CD4-positive, alpha-beta T cell treated with Interferon alpha-2 for 1 hour (primary cell): ENCODE data around the gene GAPDHS.

ENCODE experiments used
- DNase-seq, 2 donors: peaks; one replicate each; pipeline ENCODE4 v3.0.0-alpha.2; 2020 to 2022

The GAPDHS gene

DNA sequence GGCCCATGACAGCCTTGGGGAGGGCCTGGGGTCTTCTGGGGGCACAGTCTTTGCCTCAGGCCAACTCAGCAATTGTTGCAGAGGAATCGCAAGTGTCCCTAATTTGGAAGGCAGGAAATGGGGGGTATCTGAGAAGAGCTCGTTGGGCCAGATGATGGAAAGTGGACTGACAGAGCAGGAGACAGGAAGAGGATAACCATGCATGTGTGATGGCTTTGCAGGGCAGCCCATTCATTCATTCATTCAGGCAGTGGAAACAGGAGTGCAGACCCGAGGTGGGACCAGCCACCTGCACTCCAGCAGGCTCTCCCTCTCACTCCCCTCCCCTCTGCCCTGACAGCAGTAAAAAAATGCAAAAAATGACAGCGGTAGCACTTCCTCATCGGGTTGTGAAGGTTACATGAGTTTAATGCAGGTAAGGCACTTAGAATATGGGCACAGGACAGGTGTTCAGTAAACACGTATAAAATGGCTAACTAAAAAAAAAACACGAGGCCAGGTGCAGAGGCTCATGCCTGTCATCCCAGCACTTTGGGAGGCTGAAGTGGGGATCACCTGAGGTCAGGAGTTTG lies 7.2 kb downstream of the GAPDHS start:
- no peak for DNase-seq

DNA sequence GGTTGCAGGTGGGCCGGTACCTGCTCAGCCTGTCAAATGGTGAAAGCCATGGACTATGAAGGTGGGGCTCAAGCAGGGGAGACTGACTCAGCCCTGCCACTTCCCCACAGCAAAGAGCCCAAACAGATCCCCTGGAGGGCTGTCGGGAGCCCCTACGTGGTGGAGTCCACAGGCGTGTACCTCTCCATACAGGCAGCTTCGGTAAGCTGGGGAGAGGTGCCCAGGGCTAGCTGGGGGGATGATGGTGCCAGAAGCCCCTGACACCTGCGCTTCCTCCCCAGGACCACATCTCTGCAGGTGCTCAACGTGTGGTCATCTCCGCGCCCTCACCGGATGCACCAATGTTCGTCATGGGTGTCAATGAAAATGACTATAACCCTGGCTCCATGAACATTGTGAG lies 9.0 kb downstream of the GAPDHS start:
- no peak for DNase-seq

GRCh38 chr19:35543280-35544109 lies 10.2 kb downstream of the GAPDHS start:
- no peak for DNase-seq

GRCh38 chr19:35544110-35544802 lies 11.0 kb downstream of the GAPDHS start:
- no peak for DNase-seq

GRCh38 chr19:35545001-35545854 lies 12.0 kb downstream of the GAPDHS start, which contains the start of gene TMEM147:
Gene TMEM147 (plus strand): TSS chr19:35545626. CDS start chr19:35545740, 114 bp downstream.
- peak; percentile 79 to 85 for DNase-seq

- peak; percentile 22 to 60 for DNase-seq
Observed at GRCh38 chr19:35545855-35546381, 12.7 kb downstream of the GAPDHS start.

DNA sequence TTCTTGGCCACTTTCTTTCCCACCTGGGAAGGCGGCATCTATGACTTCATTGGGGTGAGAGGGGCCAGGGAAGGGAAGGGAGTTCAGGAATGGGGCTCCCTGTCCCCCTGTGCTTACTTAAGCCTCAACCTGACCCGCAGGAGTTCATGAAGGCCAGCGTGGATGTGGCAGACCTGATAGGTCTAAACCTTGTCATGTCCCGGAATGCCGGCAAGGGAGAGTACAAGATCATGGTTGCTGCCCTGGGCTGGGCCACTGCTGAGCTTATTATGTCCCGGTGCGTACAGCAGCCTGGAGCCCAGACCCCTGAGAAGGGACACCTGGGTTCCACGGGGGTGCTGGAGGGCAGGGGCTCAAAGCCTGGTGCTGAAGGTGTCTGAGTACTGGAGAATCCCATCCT lies 13.3 kb downstream of the GAPDHS start:
- no peak for DNase-seq

DNA sequence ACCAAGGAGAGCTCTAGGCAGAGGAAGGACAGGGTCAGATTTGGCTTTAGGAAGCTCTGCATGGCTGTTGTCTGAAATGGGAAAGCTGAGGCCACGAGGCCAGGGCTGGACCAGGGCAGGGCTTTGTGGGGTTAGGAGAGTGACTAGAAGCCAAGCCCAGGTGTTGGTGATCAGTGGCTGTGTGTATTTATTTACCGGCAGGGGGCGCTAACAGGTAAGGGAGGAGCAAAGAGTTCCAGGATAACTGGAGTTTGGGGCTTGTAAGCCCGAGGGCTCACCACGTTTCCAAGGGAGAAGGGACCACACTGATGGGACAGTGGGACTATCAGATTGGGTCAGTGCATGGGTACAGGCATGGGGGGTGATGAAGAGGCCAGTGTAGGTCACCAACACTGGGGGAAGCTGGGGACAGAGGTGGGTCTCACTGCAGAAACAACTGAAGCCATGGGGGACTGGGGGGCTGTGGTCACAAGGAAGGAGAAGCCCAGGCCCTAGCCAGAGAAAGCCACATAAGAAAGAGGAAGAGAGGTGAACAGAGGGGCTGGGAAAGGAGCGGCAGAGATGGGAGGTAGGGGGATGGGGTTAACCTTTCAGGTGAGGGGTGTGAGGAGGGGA lies 16.0 kb downstream of the GAPDHS start:
- DNase-seq = peak; percentile 58 to 75

GRCh38 chr19:35549879-35550523 lies 16.7 kb downstream of the GAPDHS start:
- no peak for DNase-seq

GRCh38 chr19:35551091-35551810 lies 18.0 kb downstream of the GAPDHS start:
- DNase-seq = no peak

DNA sequence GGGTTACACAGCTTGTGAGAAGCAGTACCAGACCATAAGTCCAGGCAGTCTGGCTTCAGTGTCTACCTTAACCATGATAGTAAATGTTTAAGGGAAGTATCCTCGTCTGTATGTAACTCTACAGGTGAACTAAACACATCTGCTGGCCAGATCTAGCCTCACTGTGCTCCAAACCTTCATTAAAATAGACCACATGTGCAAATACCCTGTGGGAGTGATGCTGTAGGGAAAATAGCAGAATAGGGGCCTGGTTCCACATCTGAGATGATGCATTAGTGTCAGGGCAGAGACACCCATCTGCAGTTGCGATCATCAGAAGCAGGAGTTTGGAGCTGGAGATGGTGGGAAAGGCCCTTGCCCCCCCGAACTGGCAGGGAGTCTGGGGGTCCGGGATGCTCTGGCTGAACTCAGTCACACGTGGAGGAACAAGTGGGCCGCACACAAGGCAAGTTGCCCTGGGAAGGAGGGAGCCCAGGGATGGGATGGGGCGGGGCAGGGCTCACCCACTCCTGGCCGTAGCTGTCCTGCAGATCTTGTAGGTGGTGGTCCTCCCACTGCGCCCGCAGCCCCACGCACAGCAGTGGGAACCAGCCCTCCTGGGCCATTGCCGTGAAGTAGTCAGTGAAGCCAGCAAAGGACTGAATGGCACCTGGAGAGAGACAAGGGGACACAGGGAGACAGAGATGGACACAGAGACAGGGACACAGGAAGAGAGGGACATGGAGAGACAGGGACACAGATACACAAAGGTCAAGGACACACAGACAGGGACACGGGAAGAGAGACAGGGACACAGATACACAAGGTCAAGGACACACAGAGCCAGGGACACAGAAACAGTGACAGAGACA lies 19.5 kb downstream of the GAPDHS start:
- DNase-seq = no peak

- no peak for DNase-seq
Observed at GRCh38 chr19:35553385-35554000, 20.2 kb downstream of the GAPDHS start.

DNA sequence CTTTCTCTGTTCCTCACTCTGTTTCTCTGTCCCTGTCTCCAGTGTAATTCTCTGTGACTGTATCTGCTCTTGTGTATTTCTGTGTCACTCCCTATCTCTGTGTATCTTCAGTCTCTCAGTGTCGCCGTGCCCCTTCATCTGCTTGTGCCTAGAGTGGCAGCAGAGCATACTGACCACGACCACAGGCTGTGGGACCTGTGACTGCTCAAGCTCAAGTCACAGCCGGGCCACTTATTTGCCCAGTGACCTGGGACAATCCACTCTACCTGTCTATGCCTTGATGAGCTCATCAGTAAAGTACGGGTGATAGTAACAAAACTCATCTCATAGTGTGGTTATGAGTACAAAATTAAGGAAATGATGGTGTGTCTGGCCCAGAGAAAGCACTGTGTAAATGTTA lies 20.8 kb downstream of the GAPDHS start:
- DNase-seq = no peak

GRCh38 chr19:35555301-35556005 lies 22.2 kb downstream of the GAPDHS start:
- DNase-seq = no peak

GRCh38 chr19:35556025-35556590 lies 22.9 kb downstream of the GAPDHS start:
- no peak for DNase-seq

GRCh38 chr19:35556846-35557538 lies 23.7 kb downstream of the GAPDHS start:
- no peak for DNase-seq

- DNase-seq = peak; percentile 50 to 57
Observed at GRCh38 chr19:35557539-35558399, 24.5 kb downstream of the GAPDHS start.
